Measurements from ENCODE around the gene MLLT3.

Gene MLLT3

DNA sequence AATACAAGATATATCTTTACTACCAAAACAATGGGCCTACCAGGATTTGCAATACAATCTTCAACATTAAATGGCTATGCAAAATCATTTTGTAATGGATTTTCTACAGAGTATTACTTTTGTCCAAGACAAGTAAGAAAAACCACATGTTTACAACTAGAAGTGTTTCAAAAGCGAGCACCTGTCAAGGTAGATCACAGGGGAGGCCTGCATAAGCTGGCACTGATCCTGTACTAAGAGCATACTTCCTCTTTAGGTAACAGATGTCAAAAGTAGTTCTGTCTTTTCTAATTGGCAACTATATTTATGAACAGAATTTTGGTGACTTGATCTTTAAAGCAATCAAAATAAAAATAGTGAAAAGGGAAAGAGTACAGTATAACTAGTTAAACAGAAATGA lies 249.0 kb downstream of the MLLT3 start:
- no peak for DNase-seq

DNA sequence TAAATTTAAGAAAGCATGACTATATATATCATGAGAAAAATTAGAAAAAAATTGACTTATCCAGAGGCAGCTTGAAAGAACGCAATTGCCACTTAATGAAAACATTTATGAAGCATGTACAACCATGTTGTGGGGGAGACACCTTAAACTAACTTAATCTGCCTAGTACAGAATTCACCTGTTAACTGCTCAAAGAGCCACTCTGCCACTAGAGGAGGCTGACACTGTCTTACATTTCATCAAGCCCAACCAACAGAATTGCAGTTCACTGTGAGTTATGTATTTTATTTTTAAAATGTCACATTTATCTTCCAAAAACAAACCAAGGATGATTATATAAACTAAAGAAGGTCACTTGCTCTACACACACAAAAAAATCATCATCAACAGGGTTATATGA lies 252.9 kb downstream of the MLLT3 start:
- no peak for DNase-seq

DNA sequence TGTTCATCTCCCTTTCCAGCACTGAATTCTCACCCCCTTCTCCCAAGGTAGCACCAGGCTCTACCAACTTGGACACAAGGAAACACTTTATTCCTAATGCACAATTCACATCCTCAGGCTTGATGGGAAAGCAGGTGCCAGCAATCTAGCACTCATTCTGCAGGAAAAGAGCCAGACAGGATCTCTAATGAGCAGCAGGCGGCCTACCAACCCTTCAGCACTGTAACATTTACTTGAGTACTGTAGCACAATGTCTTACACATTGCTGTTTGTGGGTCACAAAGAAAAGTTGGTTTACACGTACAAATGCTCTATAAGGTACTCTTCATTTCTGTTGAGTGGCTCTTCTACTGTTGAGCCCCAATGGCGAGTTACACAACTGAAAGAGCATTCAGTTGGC lies 254.4 kb downstream of the MLLT3 start:
- DNase-seq = no peak

DNA sequence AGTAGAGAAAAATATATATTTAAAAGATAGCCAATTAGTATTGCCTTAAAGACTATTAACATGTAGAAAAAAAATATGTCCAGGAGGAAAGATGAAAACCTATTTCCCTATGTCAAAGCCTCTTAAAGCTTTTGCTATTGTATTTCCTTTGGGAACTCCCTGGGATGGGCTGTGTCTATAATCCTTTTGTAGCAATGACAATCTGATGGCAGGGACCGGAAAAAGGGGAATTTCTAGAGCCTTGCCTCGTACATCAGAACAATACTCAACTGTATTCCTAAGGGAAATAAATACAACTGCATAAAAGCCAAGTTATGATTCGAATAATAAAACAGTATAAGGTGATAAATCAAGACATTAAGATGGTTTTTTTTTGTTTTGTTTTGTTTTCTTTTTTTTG lies 257.3 kb downstream of the MLLT3 start:
- no peak for DNase-seq

DNA sequence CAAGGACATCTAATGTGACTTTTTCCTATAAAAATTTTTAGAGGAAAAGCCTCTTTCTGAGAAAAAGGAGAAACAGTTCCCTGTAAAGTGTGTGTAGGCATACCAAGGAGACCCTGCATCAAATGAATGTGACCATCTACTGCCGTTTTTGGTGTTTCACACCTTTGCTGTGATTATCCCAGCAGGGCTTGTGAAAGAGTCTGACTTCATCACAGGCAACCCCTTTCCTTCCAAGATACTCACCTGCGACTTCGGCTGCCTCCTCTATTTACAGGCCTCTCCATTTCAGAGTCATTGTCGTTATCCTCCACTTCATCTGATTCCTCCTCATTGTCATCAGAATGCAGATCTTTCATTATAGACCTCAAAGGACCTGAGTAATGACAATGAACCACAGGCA lies 259.1 kb downstream of the MLLT3 start:
- DNase-seq = no peak

DNA sequence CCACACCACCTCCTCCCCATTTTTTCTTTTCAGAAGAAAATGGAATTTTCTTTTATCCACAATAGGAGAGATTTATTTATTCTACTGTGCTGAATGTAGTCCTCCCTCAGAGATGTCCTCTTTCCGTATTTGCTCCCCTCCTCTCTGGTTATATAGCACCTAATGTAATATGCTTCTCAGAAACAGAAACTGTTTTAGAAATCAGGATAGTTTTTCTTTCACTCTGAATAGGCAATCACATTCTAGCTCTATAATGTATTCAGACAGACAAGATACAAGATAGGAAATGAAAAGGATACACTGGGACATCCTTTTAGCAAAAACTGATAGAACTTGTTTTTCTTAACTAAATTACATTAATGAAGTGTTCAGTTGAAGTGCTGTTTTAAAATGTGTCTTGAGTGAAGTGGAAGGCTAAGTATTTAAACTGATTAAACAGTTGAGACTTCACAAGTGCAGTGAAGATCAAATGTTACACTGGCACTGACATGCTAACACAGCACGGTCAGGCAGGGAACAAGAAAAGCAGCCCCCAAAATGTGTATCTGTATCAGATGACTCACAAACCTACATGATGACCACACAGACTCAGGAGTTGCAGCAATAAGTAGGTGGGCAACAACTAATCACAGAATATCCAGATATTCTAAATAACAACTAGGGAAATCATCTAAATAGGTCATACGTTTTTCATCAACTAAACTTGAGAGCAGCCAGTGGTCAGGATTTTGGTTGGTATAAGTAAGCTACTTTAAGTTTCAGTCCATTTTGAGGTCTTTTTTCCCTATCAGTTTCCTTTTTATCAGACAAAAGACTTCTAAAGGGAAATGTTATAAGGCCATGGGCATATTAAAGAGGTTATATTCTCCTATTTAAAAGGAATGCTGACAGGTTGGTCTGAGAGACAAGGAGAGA lies 260.4 kb downstream of the MLLT3 start:
- DNase-seq = no peak

DNA sequence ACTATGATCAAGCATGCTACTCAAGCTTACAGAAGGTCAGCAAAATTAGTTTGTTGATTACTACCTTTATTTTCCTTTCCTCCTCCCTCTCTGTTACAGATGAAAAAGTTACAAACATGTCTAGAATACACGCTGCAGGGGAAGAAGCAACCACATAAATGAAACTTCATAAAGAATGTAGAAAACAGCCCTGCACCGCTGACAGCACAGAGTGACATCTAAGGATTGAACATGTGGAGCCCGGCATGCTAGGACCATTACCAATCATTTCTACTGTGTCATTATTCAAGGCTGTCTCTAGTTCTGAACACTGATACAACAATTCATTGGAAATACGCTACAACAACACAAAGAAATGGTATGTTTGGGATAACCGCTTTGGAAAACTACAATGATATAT lies 261.1 kb downstream of the MLLT3 start:
- no peak for DNase-seq

DNA sequence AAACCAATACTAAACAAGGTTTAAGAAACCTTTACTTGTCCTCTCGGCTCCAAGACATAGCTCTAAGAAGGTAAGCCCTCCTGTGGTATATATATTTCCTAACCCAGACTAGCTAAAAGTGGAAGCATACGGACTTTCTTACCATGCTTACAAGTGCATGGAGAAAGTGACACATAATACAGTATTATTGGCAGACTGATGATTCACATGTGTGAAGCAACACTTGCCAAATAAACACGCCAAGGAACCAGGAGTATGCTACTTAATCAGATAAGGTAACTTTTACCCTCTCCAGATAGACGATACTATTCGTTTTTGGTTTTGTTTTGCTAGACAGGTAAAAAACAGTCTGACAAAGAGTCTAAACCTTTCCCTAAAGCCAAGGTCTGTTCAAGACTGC lies 264.1 kb downstream of the MLLT3 start:
- DNase-seq = no peak

DNA sequence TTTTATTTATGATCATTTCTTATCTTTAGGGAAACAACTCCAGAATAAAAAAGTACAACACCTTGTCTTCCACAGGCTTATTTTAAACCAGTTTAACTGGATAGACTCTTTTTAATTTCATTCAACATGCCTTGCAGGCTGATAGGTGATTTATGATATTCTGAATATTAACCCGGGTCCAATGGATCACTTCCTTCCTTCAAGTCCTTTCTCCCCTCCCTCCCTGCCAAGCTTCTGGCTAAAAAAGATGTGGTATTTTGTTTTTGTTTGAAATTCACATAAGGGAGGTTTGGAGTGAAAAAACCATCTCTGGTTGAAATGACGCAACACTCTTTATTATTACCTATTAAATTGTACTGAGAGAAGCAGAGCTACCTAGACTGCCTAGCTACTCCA lies 265.3 kb downstream of the MLLT3 start:
- DNase-seq = no peak

DNA sequence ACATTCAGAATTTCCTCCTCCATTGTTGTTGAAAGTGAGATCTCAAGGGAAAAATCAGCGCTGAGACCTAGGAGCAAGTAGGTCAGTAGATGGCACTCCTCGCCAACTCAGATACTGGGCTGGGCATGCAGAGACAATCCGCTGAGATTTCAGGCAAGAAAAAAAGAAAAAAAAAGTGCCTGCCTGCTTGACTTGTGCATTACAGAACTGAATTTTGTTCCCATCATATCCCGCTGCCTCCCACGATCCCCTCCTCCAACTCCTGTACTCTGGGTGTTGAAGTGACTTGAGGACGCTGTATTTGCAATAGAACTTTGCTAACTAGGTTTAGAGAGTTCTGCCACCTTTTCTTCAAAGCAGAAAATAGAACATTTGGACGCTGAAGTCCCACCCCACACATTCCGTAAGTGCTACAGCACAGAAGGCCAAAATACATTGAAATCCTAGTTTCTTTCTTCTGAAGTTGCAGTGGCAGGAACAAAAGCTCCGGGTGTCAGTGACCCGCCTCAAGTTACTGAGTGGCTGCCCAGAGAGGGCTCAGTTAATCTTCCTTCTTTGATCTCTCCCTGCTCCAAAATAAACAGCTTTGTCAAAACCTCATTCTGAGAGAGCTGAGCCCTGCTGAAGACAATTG lies 265.8 kb downstream of the MLLT3 start:
- peak; percentile 46 for DNase-seq

DNA sequence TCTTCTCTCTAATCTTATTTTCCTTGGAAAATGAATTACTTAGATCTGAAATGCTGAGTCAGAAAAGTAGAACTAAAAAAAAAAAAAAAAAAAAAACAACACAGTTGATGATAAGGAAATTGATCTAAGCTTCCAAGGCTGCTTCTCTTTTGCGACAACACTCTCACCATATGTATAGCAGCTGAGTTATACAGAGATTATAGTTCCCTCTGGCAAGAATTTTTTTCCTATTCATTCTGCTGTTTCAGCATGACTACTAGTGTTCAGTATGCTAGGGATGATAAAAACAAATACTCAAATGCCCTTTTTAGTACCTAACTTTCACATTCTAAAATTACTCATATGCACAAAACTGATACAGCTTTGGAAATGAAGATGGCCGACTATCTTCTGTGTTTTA lies 267.3 kb downstream of the MLLT3 start:
- DNase-seq = no peak

DNA sequence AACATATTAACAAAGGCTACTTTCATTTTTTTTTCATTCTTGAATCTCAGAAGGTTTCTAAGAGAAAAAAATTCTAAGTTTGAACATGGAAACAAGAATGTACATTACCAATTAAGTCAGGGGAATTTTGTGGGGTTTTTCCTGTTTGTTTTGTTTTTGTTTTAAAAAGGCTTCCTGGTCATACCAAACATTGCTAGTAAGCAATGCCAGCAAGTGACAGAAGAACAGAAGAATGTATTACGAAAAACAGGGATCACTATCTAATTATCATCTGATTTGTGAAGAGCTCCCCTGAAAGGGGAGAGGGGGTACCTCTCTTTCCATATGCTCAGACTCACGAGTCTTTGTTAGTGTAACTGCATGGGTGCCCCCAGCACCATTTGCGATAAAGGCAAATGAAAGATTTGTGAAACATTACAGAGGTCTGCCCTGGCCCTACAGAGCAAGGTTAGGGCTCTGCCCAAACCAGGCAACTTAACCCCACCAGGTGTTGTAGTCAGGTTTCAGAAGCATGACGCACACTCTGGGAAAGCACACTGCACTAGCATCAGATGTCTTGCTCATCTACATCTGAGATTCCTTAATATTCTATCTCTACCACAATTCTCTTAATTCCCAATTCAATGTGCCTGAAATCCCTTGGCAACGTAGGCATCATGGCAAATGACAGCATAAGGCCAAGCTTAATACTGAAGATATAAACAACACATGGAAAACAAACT lies 268.2 kb downstream of the MLLT3 start:
- DNase-seq = no peak

DNA sequence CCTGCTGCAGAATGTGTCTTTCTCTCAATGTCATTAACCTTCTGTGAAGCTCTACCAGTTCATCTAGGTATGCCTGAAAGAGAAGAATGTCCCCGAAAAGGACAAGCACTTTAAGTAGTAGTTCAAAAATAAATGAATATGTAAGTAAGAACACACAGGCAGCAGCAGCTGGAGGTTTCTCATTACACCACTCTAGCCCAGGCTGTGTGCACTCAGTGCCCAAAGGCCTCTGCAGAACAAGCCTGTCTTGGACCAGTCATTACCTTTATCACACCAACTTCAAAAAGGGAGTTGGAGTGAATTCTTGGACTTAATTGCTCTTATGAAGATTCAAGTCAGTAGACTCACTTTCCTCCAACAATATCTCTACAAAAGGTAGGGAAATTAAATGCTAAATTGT lies 268.8 kb downstream of the MLLT3 start:
- DNase-seq = no peak

DNA sequence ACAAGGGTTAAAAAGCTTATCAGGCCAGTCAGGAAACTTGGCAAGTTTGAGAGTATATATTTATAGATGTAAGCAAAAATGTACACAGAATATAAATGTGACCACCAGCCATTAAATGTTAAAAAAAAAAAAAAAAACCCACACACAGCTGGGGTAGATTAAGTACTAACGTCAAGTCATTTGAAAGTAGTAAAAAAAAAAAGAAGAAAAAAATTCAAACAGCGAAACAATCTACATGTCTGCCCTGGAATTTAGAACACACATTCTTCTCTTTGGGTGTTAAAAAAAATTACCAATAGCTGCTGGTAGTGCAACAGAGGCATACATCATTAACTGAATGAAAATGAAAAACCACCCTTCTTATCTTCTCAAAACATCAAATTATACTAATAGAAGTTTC lies 269.7 kb downstream of the MLLT3 start:
- no peak for DNase-seq

DNA sequence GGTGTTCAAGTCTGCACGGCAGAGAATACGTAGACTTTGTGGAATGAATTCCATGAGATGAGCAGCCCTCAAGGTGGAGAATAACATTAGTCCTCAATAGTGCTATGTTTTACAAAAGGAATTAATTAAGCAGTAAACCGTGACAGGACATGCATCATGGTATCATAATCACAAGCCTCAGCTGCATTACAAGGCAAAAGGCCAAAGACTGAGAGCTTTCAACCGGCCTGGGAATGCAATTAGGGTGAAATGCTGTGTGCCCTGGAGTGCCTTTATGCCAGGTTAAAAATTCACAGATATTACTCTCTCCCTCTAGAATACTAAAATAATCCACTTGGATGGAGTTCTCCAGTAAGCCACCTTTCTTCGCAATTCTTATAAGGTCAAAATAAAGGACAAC lies 270.6 kb downstream of the MLLT3 start:
- no peak for DNase-seq

DNA sequence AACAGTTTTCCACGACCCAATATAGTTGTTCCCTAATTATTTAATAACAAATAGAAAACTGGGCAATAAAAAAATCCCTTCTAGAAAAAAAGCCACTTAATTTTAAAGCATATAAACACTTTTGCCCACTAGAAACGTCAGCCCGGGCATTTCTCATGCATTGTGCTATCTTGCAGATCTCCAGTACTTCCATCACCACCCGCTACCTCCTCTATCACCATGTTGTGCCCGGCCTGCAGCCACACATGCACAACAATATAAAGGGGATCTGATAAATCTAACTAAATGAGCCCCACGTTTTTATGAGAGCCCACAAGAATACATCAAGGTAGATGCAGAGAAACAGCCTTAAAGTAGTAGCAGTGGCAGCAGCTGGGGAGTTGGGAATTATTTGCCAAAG lies 272.7 kb downstream of the MLLT3 start:
- DNase-seq = no peak

DNA sequence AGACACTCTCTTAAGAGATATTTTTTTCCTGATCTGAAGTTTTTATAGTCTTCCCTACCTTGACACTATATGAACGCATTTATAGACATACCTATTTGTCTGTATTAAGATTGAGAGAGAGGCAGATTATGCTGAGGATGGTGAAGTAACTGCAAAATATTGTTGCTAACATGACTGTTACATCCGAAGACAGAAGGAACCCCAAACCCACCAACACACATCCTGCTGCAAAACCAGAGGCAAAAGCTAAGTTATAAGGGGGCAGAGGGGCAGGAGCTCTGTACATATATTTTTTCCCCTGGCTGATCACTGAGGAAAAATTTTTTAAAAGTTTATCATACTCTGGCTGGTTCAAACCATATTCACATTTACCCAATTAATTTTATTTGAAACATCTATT lies 279.0 kb downstream of the MLLT3 start:
- DNase-seq = no peak

DNA sequence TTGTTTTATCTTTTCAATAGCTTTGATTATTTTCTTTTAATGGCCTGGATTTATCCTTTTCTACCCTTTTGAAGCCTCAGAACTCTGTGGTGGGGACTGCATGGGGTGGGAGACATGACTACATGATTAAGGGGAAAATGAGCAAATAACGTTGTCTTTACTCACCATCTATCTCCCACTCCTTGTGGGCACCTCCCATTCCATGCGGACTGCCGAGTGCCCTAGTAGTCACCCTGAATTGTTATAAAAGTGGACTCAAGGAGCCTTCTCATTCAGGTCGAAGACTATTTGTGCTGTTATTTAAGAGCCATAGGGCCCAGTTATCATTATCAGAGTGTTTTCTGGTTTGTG lies 281.8 kb downstream of the MLLT3 start:
- no peak for DNase-seq

DNA sequence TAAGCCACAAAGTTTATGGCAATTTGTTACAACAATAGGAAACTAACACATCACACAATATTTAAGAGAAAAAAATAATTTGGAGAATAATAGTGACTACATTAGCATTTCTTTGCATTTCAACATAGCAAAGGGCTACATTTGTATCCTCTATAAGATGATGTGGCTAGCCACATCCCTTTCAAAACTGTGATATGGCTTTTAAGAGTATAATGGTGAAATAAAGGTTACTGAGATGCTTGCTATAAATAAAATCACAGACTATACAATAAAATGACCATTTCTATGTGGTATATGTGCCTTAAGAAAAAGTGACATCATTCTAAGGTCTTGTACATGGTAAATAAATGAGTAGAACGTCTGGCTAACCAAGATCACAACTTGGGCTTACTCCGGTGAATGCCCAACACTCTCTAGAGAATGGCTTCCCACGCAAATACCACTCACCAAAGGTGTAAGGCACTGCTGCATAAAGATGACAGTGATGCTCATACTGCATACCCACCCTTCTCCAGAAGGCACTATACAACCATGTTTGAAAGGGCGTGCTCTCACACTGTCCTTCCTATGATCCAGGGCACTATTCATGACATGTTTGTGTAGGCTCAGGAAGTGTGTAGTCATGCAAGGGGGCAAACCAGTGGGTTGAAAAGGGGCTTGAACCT lies 286.5 kb downstream of the MLLT3 start:
- DNase-seq = no peak

DNA sequence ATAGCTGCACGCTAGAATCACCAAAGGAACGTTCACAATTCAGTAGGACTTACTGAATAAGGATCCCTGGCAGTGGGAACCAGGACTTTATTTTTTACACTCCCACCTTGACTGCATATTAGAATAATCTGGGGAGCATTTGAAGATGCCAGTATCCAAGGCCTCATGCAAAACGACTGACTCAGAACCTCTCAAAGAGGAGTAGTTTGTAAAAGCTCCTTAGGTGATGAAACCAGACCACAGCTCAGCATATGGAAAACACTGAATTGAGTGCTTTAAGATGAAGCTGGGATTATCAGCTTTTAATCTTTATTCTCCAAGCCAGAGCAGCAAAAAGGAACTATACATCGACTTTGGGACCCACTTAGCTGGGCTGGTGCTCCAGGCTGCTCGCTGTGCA lies 288.3 kb downstream of the MLLT3 start:
- DNase-seq = no peak

DNA sequence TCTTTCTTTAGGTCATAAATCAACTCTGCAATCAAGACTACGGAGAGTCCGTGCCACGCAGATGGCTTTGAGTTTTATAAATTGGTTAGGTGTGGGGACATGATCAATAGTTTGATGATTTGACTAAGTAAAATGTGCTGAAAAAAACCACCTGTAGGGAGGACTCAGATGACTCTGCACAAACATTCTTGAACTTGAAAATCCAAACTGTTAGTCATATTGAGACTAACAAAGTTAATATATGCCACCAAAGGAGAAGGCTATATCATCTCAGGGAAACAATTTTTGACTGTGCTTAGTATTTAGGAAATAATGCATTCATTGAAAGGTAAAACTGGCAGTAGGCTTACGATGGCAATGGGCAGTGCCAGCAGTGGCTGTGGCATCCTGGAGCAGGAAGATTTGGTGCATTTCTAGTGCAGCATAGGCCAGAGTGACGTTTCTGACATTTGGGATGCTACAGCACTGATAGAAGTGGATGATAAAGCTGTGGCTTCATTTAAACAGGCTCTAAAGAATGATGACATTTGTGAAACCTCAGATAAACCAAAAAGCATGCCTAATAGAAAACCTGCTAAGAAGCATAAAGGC lies 291.1 kb downstream of the MLLT3 start:
- DNase-seq = no peak

DNA sequence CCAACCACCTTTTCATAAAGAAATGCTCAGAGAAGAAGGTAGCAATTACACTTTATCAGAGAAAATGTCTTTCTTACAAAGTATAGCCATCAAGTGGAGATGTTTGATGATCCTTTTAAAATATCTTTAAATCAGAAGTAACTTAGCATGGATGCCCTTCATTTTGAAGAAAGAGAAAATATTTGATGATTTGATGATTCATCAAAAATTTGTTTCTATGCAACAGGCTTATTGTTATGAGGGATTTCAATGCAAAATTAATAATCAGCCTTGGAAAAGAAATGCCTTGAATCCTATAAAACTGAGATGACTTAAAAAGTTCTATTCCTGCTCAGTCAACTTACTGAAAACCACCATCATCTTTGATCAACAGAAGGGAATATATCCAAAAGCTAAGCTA lies 291.6 kb downstream of the MLLT3 start:
- no peak for DNase-seq

DNA sequence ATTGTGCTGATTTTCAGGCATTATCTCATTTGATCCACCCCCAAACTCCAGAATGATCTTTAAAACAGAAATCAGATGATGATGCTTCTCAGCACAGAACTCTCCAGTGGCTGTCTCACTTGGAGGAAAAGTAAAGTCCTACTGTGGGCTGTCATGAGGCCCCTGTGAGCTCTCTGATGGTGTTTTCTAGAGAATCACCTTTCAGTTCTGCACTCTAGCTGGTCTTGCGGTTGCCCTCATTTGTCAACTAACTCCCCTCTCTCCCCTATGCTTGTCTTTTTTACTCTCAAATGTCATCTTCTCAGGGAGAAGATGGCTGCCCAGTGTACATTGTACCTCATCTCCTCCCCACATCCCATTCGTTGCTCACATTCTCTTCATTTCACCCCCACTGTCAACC lies 295.8 kb downstream of the MLLT3 start:
- DNase-seq = no peak

Measured in activated naive CD4-positive, alpha-beta T cell treated with Interleukin-2 at 50 U/mL for 16 hours (primary cell).